ENCODE data around the gene HBD. TPM values are rescaled to one million over a fixed set of nuclear protein-coding genes. Genes with fewer than 3 reads are reported as not detected.

The HBD gene
- total RNA-seq, 1 donor from 2014 or later, result not detected

GRCh38 chr11:5230266-5230665, 4.0 kb downstream of the HBD start:
- Histone ChIP-seq H3K36me3 (ENCODE audit: insufficient read depth, low read length) (no peaks in the 10 kb centered on the region), H3K4me2 (ENCODE audit: low read length) (no peak overlapping the region), H4K20me1 (ENCODE audit: insufficient read depth, low read length) (no peaks in the 10 kb centered on the region), H3K4me1 (ENCODE audit: insufficient read depth, low read length) (no peaks in the 10 kb centered on the region), H3K79me2 (ENCODE audit: insufficient read depth, low read length) (no peaks in the 10 kb centered on the region), H3K9me3 (ENCODE audit: insufficient read depth, low read depth, low read length) (no peaks in the 10 kb centered on the region), H3K27ac (ENCODE audit: low read depth, low read length) (no peak overlapping the region), H3K4me3 (ENCODE audit: insufficient read depth, low read depth, low read length) (no peak overlapping the region), H2AFZ (ENCODE audit: low read depth, low read length) (no peak overlapping the region), H3K27me3 (ENCODE audit: insufficient read depth, low read length) (no peaks in the 10 kb centered on the region), H3K9ac (ENCODE audit: low read length) (no peak overlapping the region)
- TF ChIP-seq EZH2 (IDR thresholded peaks at IDR 0.05; ENCODE audit: insufficient read depth, low read length), result no peak
- no peak for TF ChIP-seq CTCF (IDR thresholded peaks at IDR 0.05; ENCODE audit: insufficient read depth, low read depth, low read length)
- no peak for DNase-seq (ENCODE audit: low read depth)
- no peak overlapping the region for H3K27ac Mint-ChIP-seq (ENCODE audit: unreplicated experiment)
- peaks cover 1% of the 10 kb centered on the region for H3K27me3 Mint-ChIP-seq (ENCODE audit: low read depth, unreplicated experiment)
- no peaks in the 10 kb centered on the region for H3K36me3 Mint-ChIP-seq (ENCODE audit: low read depth, unreplicated experiment)
- peaks cover 6% of the 10 kb centered on the region for H3K4me1 Mint-ChIP-seq (ENCODE audit: low read depth, unreplicated experiment)
- no peaks in the 10 kb centered on the region for H3K9me3 Mint-ChIP-seq (ENCODE audit: unreplicated experiment)
- no peak overlapping the region for H3K4me3 Mint-ChIP-seq (ENCODE audit: unreplicated experiment)
- FAIRE-seq, result no peak

- TF ChIP-seq CTCF (IDR thresholded peaks at IDR 0.05; ENCODE audit: insufficient read depth, low read depth, low read length) (no peak), EZH2 (IDR thresholded peaks at IDR 0.05; ENCODE audit: insufficient read depth, low read length) (no peak)
- Histone ChIP-seq H3K79me2 (ENCODE audit: insufficient read depth, low read length) (no peaks in the 10 kb centered on the region), H3K27me3 (ENCODE audit: insufficient read depth, low read length) (no peaks in the 10 kb centered on the region), H3K4me1 (ENCODE audit: insufficient read depth, low read length) (no peaks in the 10 kb centered on the region), H3K9ac (ENCODE audit: low read length) (no peak overlapping the region), H3K27ac (ENCODE audit: low read depth, low read length) (no peak overlapping the region), H3K9me3 (ENCODE audit: insufficient read depth, low read depth, low read length) (no peaks in the 10 kb centered on the region), H4K20me1 (ENCODE audit: insufficient read depth, low read length) (no peaks in the 10 kb centered on the region), H3K4me3 (ENCODE audit: insufficient read depth, low read depth, low read length) (no peak overlapping the region), H3K4me2 (ENCODE audit: low read length) (no peak overlapping the region), H3K36me3 (ENCODE audit: insufficient read depth, low read length) (no peaks in the 10 kb centered on the region), H2AFZ (ENCODE audit: low read depth, low read length) (no peak overlapping the region)
- Mint-ChIP-seq H3K27me3 (ENCODE audit: low read depth, unreplicated experiment) (no peaks in the 10 kb centered on the region), H3K4me1 (ENCODE audit: low read depth, unreplicated experiment) (peaks cover 6% of the 10 kb centered on the region), H3K9me3 (ENCODE audit: unreplicated experiment) (no peaks in the 10 kb centered on the region), H3K27ac (ENCODE audit: unreplicated experiment) (no peak overlapping the region), H3K4me3 (ENCODE audit: unreplicated experiment) (no peak overlapping the region), H3K36me3 (ENCODE audit: low read depth, unreplicated experiment) (no peaks in the 10 kb centered on the region)
- DNase-seq (ENCODE audit: low read depth) (no peak), FAIRE-seq (no peak)
Measured at GRCh38 chr11:5229796-5230195, 4.5 kb downstream of the HBD start.

- H3K9me3 Mint-ChIP-seq (ENCODE audit: unreplicated experiment), result no peaks in the 10 kb centered on the region
- no peak overlapping the region for H3K4me3 ChIP-seq (ENCODE audit: insufficient read depth, low read depth, low read length)
- no peak overlapping the region for H3K4me2 ChIP-seq (ENCODE audit: low read length)
- TF ChIP-seq CTCF (IDR thresholded peaks at IDR 0.05; ENCODE audit: insufficient read depth, low read depth, low read length), result no peak
- TF ChIP-seq EZH2 (IDR thresholded peaks at IDR 0.05; ENCODE audit: insufficient read depth, low read length), result no peak
- no peaks in the 10 kb centered on the region for H4K20me1 ChIP-seq (ENCODE audit: insufficient read depth, low read length)
- no peaks in the 10 kb centered on the region for H3K79me2 ChIP-seq (ENCODE audit: insufficient read depth, low read length)
- no peak overlapping the region for H3K4me3 Mint-ChIP-seq (ENCODE audit: unreplicated experiment)
- no peaks in the 10 kb centered on the region for H3K27me3 ChIP-seq (ENCODE audit: insufficient read depth, low read length)
- H3K27ac ChIP-seq (ENCODE audit: low read depth, low read length), result no peak overlapping the region
- no peak for DNase-seq (ENCODE audit: low read depth)
- FAIRE-seq, result no peak
- H3K36me3 ChIP-seq (ENCODE audit: insufficient read depth, low read length), result no peaks in the 10 kb centered on the region
- H3K4me1 ChIP-seq (ENCODE audit: insufficient read depth, low read length), result no peaks in the 10 kb centered on the region
- no peak overlapping the region for H3K9ac ChIP-seq (ENCODE audit: low read length)
- H2AFZ ChIP-seq (ENCODE audit: low read depth, low read length), result no peak overlapping the region
- H3K4me1 Mint-ChIP-seq (ENCODE audit: low read depth, unreplicated experiment), result peaks cover 3% of the 10 kb centered on the region
- no peaks in the 10 kb centered on the region for H3K36me3 Mint-ChIP-seq (ENCODE audit: low read depth, unreplicated experiment)
- no peaks in the 10 kb centered on the region for H3K9me3 ChIP-seq (ENCODE audit: insufficient read depth, low read depth, low read length)
- H3K27ac Mint-ChIP-seq (ENCODE audit: unreplicated experiment), result no peak overlapping the region
- no peaks in the 10 kb centered on the region for H3K27me3 Mint-ChIP-seq (ENCODE audit: low read depth, unreplicated experiment)
Measured at GRCh38 chr11:5229356-5229755, 4.9 kb downstream of the HBD start.
